ENCODE measurements around the gene RGS6. TPM values are rescaled to one million over a fixed set of nuclear protein-coding genes. Genes with fewer than 3 reads are reported as not detected.

The RGS6 gene
- total and polyA plus RNA-seq, 2 donors (not counting 1 experiment from before 2014, with no cell fraction given): not detected

DNA sequence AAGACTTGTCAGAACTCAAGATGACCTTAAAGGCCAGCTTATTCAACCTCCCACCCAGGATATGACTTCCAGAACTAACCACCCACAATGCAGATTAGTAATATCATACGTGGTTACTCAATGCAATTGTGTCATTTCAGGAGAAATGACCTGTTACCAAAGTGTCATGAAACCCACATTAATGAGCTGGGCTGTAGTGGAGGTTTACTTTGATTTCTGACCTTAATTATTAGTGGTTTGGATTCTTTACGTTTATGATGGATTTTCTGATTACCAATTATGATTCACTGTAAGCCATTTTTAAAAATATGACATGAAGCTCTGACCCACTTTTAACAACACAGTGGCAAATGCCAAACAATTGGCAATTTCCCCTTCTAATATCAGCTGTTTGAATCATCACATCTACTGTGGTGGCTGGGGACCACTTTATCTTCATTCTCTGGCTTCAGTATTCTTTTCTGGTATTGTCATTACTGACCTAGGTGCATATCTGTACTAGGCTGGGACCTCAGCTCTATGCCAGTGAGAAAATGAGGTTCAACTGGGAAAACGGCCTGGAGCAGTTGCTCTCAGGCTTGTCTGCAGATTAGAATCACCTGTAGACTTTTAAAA lies 223.3 kb downstream of the RGS6 start:
- no peak overlapping the region for H3K9ac ChIP-seq (ENCODE audit: insufficient read depth, low read length)

DNA sequence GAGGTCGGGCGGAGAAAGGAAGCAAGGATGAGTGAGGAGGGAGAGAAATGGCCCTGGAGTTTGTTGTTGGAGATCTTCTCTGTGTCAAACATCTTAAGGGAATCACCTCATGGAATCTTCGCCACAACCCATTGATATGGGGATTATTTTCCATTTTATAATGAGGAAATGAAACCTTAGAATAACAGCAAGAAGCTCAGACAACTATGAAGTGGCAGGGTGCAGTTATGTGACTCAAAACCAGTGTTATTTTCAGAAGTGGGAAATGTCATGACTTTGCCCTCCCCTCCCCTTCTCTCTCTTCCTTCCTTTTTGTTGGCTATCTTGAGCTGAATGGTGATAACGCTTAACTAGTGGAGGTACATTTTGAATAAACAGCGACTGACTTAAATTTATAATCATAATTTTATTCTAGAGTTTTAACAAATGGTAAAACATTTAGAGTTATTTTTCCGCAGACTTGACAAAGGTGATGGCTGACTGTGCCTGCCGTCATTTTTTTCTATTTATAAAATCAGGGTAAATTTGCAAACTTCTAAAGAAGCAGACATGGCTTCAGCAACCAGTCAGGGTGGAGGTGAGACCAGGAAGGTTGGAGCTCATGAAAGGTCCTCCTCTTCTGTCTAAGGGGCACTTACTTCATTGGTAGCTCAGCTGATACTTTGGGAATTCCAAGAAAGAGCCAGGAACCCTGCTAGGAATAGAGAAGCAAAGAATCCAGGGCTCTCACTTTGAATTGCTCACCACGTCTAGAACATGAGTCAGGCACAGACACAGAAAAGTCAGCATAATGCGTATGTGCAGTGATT lies 232.4 kb downstream of the RGS6 start:
- Histone ChIP-seq H3K27me3 (ENCODE audit: control insufficient read depth, insufficient read depth, low read length) (no peaks in the 10 kb centered on the region), H4K20me1 (ENCODE audit: control insufficient read depth, extremely low read depth, insufficient read depth, low read length) (no peaks in the 10 kb centered on the region), H3K27ac (ENCODE audit: insufficient read depth, low read length) (no peak overlapping the region), H3K9ac (ENCODE audit: insufficient read depth, low read length) (no peak overlapping the region), H3K4me2 (ENCODE audit: extremely low read depth, insufficient read depth, low read length) (no peak overlapping the region), H3K36me3 (ENCODE audit: control insufficient read depth, insufficient read depth, low read length) (no peaks in the 10 kb centered on the region), H3K4me1 (ENCODE audit: control insufficient read depth, extremely low read depth, insufficient read depth, low read length) (no peaks in the 10 kb centered on the region), H2AFZ (ENCODE audit: low read length) (no peak overlapping the region), H3K9me3 (ENCODE audit: control insufficient read depth, insufficient read depth, low read depth, low read length) (no peaks in the 10 kb centered on the region), H3K79me2 (ENCODE audit: control insufficient read depth, insufficient read depth, low read length) (no peaks in the 10 kb centered on the region), H3K4me3 (replicated peaks in 1 of 4; ENCODE audit: control extremely low read depth in 1 of 4, insufficient read depth in 1 of 4, low read depth in 3 of 4, low read length in 4 of 4) (no peak overlapping the region)
- no peak for DNase-seq (ENCODE audit: low read depth in 2 of 2)
- TF ChIP-seq EZH2 (IDR thresholded peaks at IDR 0.05; ENCODE audit: low read length, missing control alignments): no peak
- TF ChIP-seq, protein P1, sequence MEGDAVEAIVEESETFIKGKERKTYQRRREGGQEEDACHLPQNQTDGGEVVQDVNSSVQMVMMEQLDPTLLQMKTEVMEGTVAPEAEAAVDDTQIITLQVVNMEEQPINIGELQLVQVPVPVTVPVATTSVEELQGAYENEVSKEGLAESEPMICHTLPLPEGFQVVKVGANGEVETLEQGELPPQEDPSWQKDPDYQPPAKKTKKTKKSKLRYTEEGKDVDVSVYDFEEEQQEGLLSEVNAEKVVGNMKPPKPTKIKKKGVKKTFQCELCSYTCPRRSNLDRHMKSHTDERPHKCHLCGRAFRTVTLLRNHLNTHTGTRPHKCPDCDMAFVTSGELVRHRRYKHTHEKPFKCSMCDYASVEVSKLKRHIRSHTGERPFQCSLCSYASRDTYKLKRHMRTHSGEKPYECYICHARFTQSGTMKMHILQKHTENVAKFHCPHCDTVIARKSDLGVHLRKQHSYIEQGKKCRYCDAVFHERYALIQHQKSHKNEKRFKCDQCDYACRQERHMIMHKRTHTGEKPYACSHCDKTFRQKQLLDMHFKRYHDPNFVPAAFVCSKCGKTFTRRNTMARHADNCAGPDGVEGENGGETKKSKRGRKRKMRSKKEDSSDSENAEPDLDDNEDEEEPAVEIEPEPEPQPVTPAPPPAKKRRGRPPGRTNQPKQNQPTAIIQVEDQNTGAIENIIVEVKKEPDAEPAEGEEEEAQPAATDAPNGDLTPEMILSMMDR (conservative IDR thresholded peaks at IDR 0.05 in 1 of 2, IDR thresholded peaks at IDR 0.05 in 1 of 2; ENCODE audit: low read depth in 1 of 2, low read length in 2 of 2): no peak

More for the DNA sequence above, 223.3 kb downstream of the RGS6 start:
- no peaks in the 10 kb centered on the region for H3K9me3 ChIP-seq (ENCODE audit: control insufficient read depth, insufficient read depth, low read depth, low read length)
- no peak for DNase-seq (ENCODE audit: low read depth in 2 of 2)
- H2AFZ ChIP-seq (ENCODE audit: low read length): no peak overlapping the region
- no peaks in the 10 kb centered on the region for H3K79me2 ChIP-seq (ENCODE audit: control insufficient read depth, insufficient read depth, low read length)
- H3K36me3 ChIP-seq (ENCODE audit: control insufficient read depth, insufficient read depth, low read length): no peaks in the 10 kb centered on the region
- no peak for TF ChIP-seq EZH2 (IDR thresholded peaks at IDR 0.05; ENCODE audit: low read length, missing control alignments)
- TF ChIP-seq, protein P1 (conservative IDR thresholded peaks at IDR 0.05 in 1 of 2, IDR thresholded peaks at IDR 0.05 in 1 of 2; ENCODE audit: low read depth in 1 of 2, low read length in 2 of 2): no peak
- H3K4me3 ChIP-seq (replicated peaks in 1 of 4; ENCODE audit: control extremely low read depth in 1 of 4, insufficient read depth in 1 of 4, low read depth in 3 of 4, low read length in 4 of 4): no peak overlapping the region
- no peaks in the 10 kb centered on the region for H3K27me3 ChIP-seq (ENCODE audit: control insufficient read depth, insufficient read depth, low read length)
- H3K27ac ChIP-seq (ENCODE audit: insufficient read depth, low read length): no peak overlapping the region
- H3K4me2 ChIP-seq (ENCODE audit: extremely low read depth, insufficient read depth, low read length): no peak overlapping the region
- H3K4me1 ChIP-seq (ENCODE audit: control insufficient read depth, extremely low read depth, insufficient read depth, low read length): no peaks in the 10 kb centered on the region
- no peaks in the 10 kb centered on the region for H4K20me1 ChIP-seq (ENCODE audit: control insufficient read depth, extremely low read depth, insufficient read depth, low read length)

DNA sequence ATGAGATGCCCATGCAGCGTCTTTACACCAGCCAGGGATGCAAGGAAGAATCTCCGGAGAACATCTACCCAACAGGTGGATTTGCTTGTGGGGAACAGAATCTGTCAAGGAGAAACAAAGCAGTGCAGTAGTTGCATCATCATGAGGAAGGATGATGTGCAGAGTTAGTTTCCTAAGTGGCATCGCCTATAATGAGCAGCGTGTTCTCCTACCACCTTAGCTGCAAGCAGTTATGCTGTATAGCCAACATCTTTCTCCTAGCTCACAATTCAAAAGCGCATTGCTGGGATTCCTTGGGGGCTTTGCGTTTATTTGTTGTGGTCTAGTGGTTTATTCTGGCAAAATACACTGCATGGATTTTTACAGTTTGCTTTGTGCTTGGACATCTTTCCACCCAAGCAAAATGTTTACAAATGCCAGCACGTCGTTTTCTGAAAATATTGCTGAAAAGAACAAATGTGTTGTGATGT lies 233.0 kb downstream of the RGS6 start:
- H3K79me2 ChIP-seq (ENCODE audit: control insufficient read depth, insufficient read depth, low read length): no peaks in the 10 kb centered on the region
- H3K4me2 ChIP-seq (ENCODE audit: extremely low read depth, insufficient read depth, low read length): no peak overlapping the region
- no peak for DNase-seq (ENCODE audit: low read depth in 2 of 2)
- H3K9me3 ChIP-seq (ENCODE audit: control insufficient read depth, insufficient read depth, low read depth, low read length): no peaks in the 10 kb centered on the region
- H3K27me3 ChIP-seq (ENCODE audit: control insufficient read depth, insufficient read depth, low read length): no peaks in the 10 kb centered on the region
- H3K4me1 ChIP-seq (ENCODE audit: control insufficient read depth, extremely low read depth, insufficient read depth, low read length): no peaks in the 10 kb centered on the region
- no peak overlapping the region for H2AFZ ChIP-seq (ENCODE audit: low read length)
- no peaks in the 10 kb centered on the region for H3K36me3 ChIP-seq (ENCODE audit: control insufficient read depth, insufficient read depth, low read length)
- no peaks in the 10 kb centered on the region for H4K20me1 ChIP-seq (ENCODE audit: control insufficient read depth, extremely low read depth, insufficient read depth, low read length)
- H3K4me3 ChIP-seq (replicated peaks in 1 of 4; ENCODE audit: control extremely low read depth in 1 of 4, insufficient read depth in 1 of 4, low read depth in 3 of 4, low read length in 4 of 4): no peak overlapping the region
- H3K27ac ChIP-seq (ENCODE audit: insufficient read depth, low read length): no peak overlapping the region
- no peak overlapping the region for H3K9ac ChIP-seq (ENCODE audit: insufficient read depth, low read length)
- TF ChIP-seq, protein P1 (conservative IDR thresholded peaks at IDR 0.05 in 1 of 2, IDR thresholded peaks at IDR 0.05 in 1 of 2; ENCODE audit: low read depth in 1 of 2, low read length in 2 of 2): no peak
- TF ChIP-seq EZH2 (IDR thresholded peaks at IDR 0.05; ENCODE audit: low read length, missing control alignments): no peak

Data from fibroblast of lung (primary cell).